ELR (cell line): ENCODE data around the gene LAPTM5.
"Not testable (repeated sequence)": the region's sequence is repeated elsewhere in the genome, so short reads cannot be mapped to it uniquely, and the experiment has no call there.

Experiments used
- DNase-seq: peaks from one replicate; pipeline ENCODE4 v3.0.0-alpha.2; 2015; ENCODE audit warnings: low read depth

Gene LAPTM5

DNA sequence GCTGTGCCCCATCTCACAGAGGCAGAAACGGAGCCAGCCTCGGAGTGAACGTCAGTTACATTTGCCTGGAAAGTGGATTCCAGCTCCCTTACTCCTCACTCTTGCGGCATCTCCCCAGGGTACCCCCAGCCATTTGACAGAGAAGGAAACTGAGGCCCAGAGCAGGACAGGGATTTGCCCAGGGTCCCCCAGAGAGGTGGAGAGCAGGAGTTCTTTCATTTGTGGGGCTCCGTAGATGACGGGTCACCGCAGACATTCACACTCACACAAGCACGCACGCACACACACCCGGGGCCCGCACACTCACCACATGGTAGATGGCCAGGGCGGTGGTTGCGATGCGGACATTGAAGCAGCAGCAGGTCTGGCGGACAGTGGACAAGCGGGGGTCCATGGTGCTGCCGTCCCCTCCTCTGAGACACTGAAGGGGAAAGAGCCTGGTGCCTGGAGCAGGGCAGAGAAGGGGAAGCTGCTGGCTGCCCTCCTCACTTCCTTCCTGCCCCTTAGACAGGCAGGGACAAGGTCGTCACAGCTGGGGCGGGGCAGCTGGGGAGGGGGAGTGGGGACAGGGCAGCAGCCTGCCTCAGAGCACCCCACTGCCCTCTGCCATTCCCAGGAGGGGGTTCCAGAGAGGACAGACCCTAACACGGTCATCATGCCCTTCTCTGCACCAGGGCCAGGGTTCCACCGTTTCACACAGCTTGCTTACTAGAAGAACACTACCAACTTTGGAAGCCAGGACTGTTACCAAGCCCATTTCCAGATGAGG is at the start of gene LAPTM5:
LAPTM5 (minus strand) TSS at position 423 of the 769 bp plus-strand sequence; CDS start at position 394, 29 bp downstream.
- no peak for DNase-seq

- no peak for DNase-seq
These were observed 49.1 kb upstream of the LAPTM5 start for GRCh38 chr1:30806381-30807317.

DNA sequence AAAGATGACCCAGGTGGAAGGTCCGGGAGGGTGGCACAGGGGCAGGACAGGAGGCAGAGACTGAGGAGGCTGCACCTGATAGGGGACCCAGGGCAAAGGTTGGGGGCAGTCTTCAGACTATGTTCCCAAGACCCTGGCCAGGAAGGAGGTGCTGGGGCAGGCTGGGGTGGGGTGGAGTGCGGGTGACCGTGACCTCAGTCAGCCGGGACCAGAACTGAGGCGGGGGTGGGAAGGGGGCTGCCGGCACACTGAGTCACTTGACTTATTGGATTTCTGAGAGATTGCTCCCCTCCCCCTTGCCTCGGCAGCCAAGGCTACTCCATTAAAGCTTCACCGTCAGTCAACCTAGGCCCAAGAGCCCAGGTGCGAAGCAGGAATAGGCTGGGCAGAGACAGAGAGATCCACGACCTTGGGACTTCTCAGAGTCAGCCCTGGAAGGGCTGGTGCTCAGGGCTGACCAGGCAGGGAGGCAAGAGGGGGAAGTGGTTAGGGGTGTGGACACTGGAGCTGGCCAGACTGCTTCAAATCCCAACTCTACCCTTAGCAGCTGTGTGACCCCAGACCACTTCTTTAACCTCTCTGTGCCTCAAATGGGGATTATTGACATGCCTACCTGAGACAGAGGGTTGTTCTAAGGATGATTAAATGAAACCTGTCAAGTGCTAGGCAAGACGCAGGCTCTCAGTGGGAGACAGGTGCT is 47.9 kb upstream of the LAPTM5 start:
- DNase-seq = no peak

GRCh38 chr1:30804822-30805221 is 47.2 kb upstream of the LAPTM5 start:
- DNase-seq = no peak

GRCh38 chr1:30804352-30804751 is 46.8 kb upstream of the LAPTM5 start:
- no peak for DNase-seq

GRCh38 chr1:30803562-30803961 is 46.0 kb upstream of the LAPTM5 start:
- DNase-seq = no peak

- peak; percentile 71 for DNase-seq
These were observed 44.2 kb upstream of the LAPTM5 start for GRCh38 chr1:30801771-30802198.

- DNase-seq = no peak
These were observed 41.6 kb upstream of the LAPTM5 start for GRCh38 chr1:30799233-30799511.

- DNase-seq = no peak
These were observed 41.0 kb upstream of the LAPTM5 start for GRCh38 chr1:30798389-30799232.

GRCh38 chr1:30795026-30795425 is 37.5 kb upstream of the LAPTM5 start:
- DNase-seq = no peak

DNA sequence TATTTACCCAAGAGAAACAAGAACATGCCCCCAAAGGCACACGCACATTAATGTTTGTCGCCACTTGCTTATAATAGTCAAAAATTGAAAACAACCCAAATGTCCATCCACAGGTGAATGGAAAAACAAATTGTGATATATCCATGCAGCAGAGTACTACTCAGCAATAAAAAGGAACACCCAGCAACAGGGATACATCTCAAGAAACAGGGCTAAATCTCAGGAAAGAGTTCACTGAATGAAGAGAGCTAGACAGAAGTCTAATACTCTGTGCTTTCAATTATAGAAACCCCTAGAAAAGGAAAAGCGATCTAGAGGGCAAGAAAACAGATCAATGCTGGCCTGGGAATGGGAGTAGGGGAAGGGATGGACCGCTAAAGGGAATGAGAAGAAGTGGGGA is 36.7 kb upstream of the LAPTM5 start:
- DNase-seq = no peak

DNA sequence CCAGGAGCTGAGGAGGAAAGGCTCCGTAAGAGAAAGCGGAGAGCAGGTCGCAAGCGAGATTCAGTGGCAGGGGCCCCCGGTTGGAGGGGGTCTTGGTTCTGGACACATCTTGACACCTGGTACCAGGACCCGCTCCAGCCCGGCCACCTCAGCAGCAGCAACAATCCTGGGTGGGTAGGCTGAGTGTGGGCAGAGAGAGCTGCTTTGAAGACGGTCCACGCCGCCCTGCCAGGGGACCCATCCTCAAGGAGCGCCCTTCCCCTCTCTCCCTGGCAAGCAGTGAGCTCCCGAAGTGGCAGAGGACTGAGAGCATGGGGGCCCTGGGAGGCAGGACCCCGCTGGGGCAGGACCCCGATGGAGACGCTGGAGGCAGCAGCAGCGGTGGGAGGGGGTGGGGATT is 35.6 kb upstream of the LAPTM5 start:
- no peak for DNase-seq

DNA sequence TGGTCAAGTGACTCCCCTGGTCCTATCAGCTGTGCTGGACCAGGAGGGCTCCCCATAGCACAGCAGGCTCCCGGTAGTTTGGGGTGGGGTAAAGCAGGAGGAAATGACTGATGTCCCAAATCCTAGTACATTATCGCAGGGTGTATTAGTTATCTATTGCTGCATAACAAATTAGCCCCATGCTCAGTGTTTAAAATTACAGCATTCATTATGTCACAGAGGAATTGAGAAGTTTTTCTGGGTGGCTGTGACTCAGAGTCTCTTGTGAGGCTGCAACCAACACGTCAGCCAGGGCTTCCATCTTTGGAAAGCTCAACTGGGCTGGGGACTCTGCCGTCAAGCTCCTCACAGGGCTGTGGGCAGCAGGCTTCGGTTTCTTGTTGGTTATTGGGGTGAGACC is 34.3 kb upstream of the LAPTM5 start:
- DNase-seq = no peak

DNA sequence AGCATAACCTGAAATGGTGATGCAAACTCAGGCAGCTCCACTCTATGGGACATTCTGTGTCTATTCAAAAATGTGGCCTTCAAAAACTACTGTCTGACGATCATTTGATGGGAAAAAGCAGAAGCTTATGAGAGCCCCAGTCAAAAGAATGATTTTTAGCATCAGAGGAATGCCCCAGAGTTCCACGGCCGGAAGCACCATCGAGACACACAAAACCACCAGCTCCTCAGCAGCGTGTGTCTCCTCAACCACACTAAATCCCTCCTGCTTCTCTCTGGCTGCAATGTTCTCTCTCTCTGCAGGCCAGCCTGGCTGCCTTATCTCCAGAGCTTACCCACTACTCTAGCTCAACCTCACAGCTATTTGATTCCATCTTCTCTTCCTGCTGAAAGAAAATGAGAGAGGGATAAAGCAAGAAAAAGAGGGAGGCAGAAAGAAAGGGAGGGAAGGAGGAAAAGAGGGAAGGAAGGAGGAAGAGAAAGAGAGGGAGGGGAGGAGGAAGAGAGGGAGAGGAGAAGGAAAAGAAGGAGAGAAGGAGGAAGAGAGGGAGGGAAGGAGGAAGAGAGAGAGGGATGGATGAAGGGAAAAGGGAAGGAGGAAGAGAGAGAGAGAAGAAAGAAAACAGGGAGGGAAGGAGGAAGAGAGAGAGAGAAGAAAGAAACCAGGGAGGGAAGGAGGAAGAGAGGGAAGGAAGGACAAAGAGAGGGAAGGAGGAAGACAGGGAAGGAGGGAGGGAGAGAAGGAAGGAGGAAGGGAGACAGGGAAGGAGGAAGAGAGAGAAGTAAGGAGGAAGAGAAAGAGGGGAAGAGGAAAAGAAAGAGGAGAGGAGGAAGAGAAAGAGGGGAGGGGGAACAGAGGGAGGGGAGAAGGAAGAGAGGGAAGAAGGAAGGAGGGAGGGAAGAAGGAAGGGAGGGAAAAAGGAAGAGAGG is 33.5 kb upstream of the LAPTM5 start:
- DNase-seq = no peak

- not testable (repeated sequence) for DNase-seq
These were observed 32.6 kb upstream of the LAPTM5 start for GRCh38 chr1:30790256-30790525.

GRCh38 chr1:30789388-30790255 is 32.0 kb upstream of the LAPTM5 start:
- no peak for DNase-seq

- DNase-seq = no peak
These were observed 31.2 kb upstream of the LAPTM5 start for GRCh38 chr1:30788580-30789387.

GRCh38 chr1:30787856-30788495 is 30.4 kb upstream of the LAPTM5 start:
- no peak for DNase-seq

- DNase-seq = no peak
These were observed 29.7 kb upstream of the LAPTM5 start for GRCh38 chr1:30787266-30787665.
